ENCODE results near the gene UBA5. TPM values are rescaled to one million over a fixed set of nuclear protein-coding genes. Genes with fewer than 3 reads are reported as not detected.
A peak's percentile ranks its signal among the peaks of the same experiment; 100 is the strongest.

The UBA5 gene
- total and polyA plus RNA-seq, 9 of the 15 experiments (the other 6 are each of a cell fraction or from before 2014, with no cell fraction given), result 8.1 to 71.1 (median 29.4) TPM

DNA sequence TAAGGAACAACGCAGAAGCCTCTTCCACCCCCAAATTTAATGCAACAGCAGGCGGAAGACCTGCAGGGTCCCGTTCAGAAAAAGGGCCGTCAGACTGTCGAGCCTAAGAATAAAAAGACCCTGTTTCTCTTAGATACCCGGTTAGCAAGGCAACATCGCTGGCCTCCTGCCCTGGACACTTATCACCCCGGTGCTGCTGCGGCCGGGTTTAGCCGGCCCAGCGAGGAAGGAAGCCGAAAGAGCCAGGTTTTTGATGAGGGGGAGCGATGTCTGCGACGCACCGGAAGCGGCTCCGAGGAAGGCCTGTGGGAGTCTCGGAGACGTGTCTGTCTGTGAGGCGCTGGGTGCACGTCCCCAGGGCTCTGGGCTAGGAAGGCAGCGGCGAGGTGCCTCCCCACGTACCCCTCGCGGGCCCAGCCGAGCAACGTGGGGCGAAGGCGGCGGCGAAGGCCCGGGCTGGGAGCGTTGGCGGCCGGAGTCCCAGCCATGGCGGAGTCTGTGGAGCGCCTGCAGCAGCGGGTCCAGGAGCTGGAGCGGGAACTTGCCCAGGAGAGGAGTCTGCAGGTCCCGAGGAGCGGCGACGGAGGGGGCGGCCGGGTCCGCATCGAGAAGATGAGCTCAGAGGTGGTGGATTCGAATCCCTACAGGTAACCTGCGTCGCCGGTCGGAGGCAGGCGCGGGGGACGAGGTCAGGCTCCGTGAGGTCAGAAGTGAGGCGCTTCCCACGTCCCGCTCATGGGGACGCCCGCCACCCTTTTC, at the start of gene UBA5 (continued):
- TF ChIP-seq, protein P1, sequence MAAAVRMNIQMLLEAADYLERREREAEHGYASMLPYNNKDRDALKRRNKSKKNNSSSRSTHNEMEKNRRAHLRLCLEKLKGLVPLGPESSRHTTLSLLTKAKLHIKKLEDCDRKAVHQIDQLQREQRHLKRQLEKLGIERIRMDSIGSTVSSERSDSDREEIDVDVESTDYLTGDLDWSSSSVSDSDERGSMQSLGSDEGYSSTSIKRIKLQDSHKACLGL (CRISPR knock-in tag; IDR thresholded peaks at IDR 0.05; ENCODE audit: borderline replicate concordance, poor library complexity, severe bottlenecking), result no peak
- peak; percentile 94 for TF ChIP-seq GABPB1 (CRISPR knock-in tag; IDR thresholded peaks at IDR 0.05)
- TF ChIP-seq ZNF384 (IDR thresholded peaks at IDR 0.05; ENCODE audit: low read depth, low read length), result no peak
- TF ChIP-seq FOXM1 (IDR thresholded peaks at IDR 0.05; ENCODE audit: low read depth), result 0 out of 2 replicates have a peak, but pooled peaks have one; percentile 16
- no peak for TF ChIP-seq FOXM1 (CRISPR knock-in tag; IDR thresholded peaks at IDR 0.05; ENCODE audit: low read depth)
- no peak for TF ChIP-seq MYNN (IDR thresholded peaks at IDR 0.05)
- TF ChIP-seq MYNN (CRISPR knock-in tag; IDR thresholded peaks at IDR 0.05), result no peak
- no peak for TF ChIP-seq MCM5 (IDR thresholded peaks at IDR 0.05; ENCODE audit: low read depth)
- no peak for TF ChIP-seq HDAC8 (tag; IDR thresholded peaks at IDR 0.05)
- TF ChIP-seq, protein P2, sequence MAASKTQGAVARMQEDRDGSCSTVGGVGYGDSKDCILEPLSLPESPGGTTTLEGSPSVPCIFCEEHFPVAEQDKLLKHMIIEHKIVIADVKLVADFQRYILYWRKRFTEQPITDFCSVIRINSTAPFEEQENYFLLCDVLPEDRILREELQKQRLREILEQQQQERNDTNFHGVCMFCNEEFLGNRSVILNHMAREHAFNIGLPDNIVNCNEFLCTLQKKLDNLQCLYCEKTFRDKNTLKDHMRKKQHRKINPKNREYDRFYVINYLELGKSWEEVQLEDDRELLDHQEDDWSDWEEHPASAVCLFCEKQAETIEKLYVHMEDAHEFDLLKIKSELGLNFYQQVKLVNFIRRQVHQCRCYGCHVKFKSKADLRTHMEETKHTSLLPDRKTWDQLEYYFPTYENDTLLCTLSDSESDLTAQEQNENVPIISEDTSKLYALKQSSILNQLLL (CRISPR knock-in tag; IDR thresholded peaks at IDR 0.05; ENCODE audit: borderline replicate concordance), result no peak
- TF ChIP-seq COPS2 (conservative IDR thresholded peaks at IDR 0.05), result no peak
- TF ChIP-seq, protein P3, sequence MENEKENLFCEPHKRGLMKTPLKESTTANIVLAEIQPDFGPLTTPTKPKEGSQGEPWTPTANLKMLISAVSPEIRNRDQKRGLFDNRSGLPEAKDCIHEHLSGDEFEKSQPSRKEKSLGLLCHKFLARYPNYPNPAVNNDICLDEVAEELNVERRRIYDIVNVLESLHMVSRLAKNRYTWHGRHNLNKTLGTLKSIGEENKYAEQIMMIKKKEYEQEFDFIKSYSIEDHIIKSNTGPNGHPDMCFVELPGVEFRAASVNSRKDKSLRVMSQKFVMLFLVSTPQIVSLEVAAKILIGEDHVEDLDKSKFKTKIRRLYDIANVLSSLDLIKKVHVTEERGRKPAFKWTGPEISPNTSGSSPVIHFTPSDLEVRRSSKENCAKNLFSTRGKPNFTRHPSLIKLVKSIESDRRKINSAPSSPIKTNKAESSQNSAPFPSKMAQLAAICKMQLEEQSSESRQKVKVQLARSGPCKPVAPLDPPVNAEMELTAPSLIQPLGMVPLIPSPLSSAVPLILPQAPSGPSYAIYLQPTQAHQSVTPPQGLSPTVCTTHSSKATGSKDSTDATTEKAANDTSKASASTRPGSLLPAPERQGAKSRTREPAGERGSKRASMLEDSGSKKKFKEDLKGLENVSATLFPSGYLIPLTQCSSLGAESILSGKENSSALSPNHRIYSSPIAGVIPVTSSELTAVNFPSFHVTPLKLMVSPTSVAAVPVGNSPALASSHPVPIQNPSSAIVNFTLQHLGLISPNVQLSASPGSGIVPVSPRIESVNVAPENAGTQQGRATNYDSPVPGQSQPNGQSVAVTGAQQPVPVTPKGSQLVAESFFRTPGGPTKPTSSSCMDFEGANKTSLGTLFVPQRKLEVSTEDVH (IDR thresholded peaks at IDR 0.05; ENCODE audit: low read depth, partially characterized antibody), result peak; percentile 42
- TF ChIP-seq RUNX1 (IDR thresholded peaks at IDR 0.05; ENCODE audit: low read depth), result no peak
- TF ChIP-seq KLF1 (tag; IDR thresholded peaks at IDR 0.05), result no peak
- no peak for TF ChIP-seq KLF10 (CRISPR knock-in tag; IDR thresholded peaks at IDR 0.05)
- TF ChIP-seq PURB (CRISPR knock-in tag; IDR thresholded peaks at IDR 0.05; ENCODE audit: low read depth), result no peak
- TF ChIP-seq, protein P4, sequence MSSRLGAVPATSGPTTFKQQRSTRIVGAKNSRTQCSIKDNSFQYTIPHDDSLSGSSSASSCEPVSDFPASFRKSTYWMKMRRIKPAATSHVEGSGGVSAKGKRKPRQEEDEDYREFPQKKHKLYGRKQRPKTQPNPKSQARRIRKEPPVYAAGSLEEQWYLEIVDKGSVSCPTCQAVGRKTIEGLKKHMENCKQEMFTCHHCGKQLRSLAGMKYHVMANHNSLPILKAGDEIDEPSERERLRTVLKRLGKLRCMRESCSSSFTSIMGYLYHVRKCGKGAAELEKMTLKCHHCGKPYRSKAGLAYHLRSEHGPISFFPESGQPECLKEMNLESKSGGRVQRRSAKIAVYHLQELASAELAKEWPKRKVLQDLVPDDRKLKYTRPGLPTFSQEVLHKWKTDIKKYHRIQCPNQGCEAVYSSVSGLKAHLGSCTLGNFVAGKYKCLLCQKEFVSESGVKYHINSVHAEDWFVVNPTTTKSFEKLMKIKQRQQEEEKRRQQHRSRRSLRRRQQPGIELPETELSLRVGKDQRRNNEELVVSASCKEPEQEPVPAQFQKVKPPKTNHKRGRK (tag; IDR thresholded peaks at IDR 0.05), result no peak
- TF ChIP-seq, protein P5, sequence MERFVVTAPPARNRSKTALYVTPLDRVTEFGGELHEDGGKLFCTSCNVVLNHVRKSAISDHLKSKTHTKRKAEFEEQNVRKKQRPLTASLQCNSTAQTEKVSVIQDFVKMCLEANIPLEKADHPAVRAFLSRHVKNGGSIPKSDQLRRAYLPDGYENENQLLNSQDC (CRISPR knock-in tag; IDR thresholded peaks at IDR 0.05), result no peak
- TF ChIP-seq BCL6 (CRISPR knock-in tag; IDR thresholded peaks at IDR 0.05), result no peak
- no peak for TF ChIP-seq ZNF583 (CRISPR knock-in tag; IDR thresholded peaks at IDR 0.05)
- TF ChIP-seq ZFX (CRISPR knock-in tag; IDR thresholded peaks at IDR 0.05), result peak; percentile 91
- TF ChIP-seq LCOR (CRISPR knock-in tag; IDR thresholded peaks at IDR 0.05), result no peak
- TF ChIP-seq NFIX (CRISPR knock-in tag; IDR thresholded peaks at IDR 0.05; ENCODE audit: low read depth), result no peak
- no peak for TF ChIP-seq CHCHD3 (CRISPR knock-in tag; IDR thresholded peaks at IDR 0.05)
- TF ChIP-seq DDX20 (tag; IDR thresholded peaks at IDR 0.05; ENCODE audit: low read depth), result no peak

Measured in K562 (cell line).